HUES64 (cell line): ENCODE measurements around the gene PLB1.

Experiments
- H3K27ac ChIP-seq: 2 replicates; pipeline ENCODE4 v1.7.0; 2013; ENCODE audit warnings: low read depth, low read length, inconsistent platforms
- H3K27me3 ChIP-seq: 2 replicates; pipeline ENCODE4 v1.6.1; 2013; ENCODE audit warnings: mild to moderate bottlenecking, low read length; ENCODE audit not compliant: insufficient read depth
- H3K36me3 ChIP-seq: 2 replicates; pipeline ENCODE4 v1.6.1; 2013; ENCODE audit warnings: mild to moderate bottlenecking, low read length; ENCODE audit not compliant: insufficient read depth
- H3K4me1 ChIP-seq: 2 replicates; pipeline ENCODE4 v1.6.1; 2013; ENCODE audit warnings: mild to moderate bottlenecking, low read length, moderate library complexity; ENCODE audit not compliant: insufficient read depth
- H3K4me3 ChIP-seq: 2 replicates; pipeline ENCODE4 v1.5.1; 2013; ENCODE audit warnings: mild to moderate bottlenecking, low read length, moderate library complexity
- H3K9ac ChIP-seq: 2 replicates; pipeline ENCODE4 v1.6.1; 2013; ENCODE audit warnings: mild to moderate bottlenecking, low read depth, low read length
- H3K9me3 ChIP-seq: 2 replicates; pipeline ENCODE4 v1.6.1; 2013; ENCODE audit warnings: low read depth, low read length; ENCODE audit not compliant: insufficient read depth
- WGBS: fragments of 150-250, 120-280 bp; methylation state at CpG from one replicate; pipeline ENCODE4 v1.1.7; 2013; ENCODE audit warnings: missing lambda C conversion rate; 5-methylcytosine and 5-hydroxymethylcytosine counted together

The PLB1 gene

DNA sequence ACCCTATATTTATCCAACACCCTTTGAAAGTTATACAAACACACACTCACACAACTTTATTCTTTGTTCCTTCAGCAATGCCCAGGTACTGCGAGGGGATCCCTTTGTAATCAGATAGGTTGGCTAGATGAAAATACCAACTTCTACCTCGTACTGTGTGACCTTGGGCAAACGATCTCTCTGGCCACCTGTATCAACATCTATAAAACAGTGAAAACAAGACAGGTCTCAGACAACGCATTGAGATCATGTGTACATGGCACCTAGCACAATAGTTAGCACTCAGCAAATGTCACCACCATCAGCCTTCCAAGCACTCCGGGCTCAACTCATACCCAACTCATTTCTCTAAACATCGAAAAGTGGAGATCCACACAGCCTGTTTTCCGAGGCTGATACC lies 137.3 kb downstream of the PLB1 start:
- H3K9me3 ChIP-seq, result no peaks in the 10 kb centered on the region
- WGBS, result 92% methylated on average over 7 of the region's 7 CpGs
- H3K4me3 ChIP-seq, result no peak overlapping the region
- H3K27ac ChIP-seq, result no peak overlapping the region
- H3K36me3 ChIP-seq, result no peaks in the 10 kb centered on the region
- no peak overlapping the region for H3K9ac ChIP-seq
- no peaks in the 10 kb centered on the region for H3K27me3 ChIP-seq
- no peaks in the 10 kb centered on the region for H3K4me1 ChIP-seq

DNA sequence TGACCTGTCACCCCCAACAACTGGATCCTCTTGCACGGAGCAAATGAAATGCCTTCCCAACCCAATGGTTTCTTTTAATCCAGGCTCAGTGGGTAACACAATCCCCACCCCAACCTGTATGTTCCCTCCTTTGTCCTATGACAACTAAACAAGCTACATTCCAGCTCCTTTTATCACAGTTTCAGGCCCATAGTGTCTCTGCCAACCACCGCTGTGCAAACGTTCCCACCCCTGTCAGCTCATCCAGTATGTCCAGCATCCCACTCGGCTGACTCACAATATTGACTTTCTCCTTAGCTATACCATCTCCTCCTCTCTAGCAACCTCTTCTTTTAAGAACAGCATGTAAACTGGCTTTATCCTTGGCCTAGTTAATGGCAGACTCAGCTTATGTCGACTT lies 137.9 kb downstream of the PLB1 start:
- Histone ChIP-seq H3K4me1 (no peaks in the 10 kb centered on the region), H3K9ac (no peak overlapping the region), H3K36me3 (no peaks in the 10 kb centered on the region), H3K27me3 (no peaks in the 10 kb centered on the region), H3K9me3 (no peaks in the 10 kb centered on the region), H3K27ac (no peak overlapping the region), H3K4me3 (no peak overlapping the region)
- 82% methylated on average over 5 of the region's 5 CpGs for WGBS

GRCh38 chr2:28635191-28635611 lies 139.3 kb downstream of the PLB1 start:
- 93% methylated on average over 2 of the region's 2 CpGs for WGBS

GRCh38 chr2:28636491-28636890 lies 140.6 kb downstream of the PLB1 start:
- no peaks in the 10 kb centered on the region for H3K27me3 ChIP-seq
- H3K4me3 ChIP-seq, result no peak overlapping the region
- 89% methylated on average over 1 of the region's 2 CpGs for WGBS
- no peaks in the 10 kb centered on the region for H3K36me3 ChIP-seq
- no peak overlapping the region for H3K27ac ChIP-seq
- H3K9me3 ChIP-seq, result no peaks in the 10 kb centered on the region
- no peaks in the 10 kb centered on the region for H3K4me1 ChIP-seq
- H3K9ac ChIP-seq, result no peak overlapping the region

More at GRCh38 chr2:28635191-28635611, 139.3 kb downstream of the PLB1 start:
- H3K9me3 ChIP-seq, result no peaks in the 10 kb centered on the region
- H3K27ac ChIP-seq, result no peak overlapping the region
- no peak overlapping the region for H3K4me3 ChIP-seq
- no peak overlapping the region for H3K9ac ChIP-seq
- no peaks in the 10 kb centered on the region for H3K27me3 ChIP-seq
- H3K4me1 ChIP-seq, result no peaks in the 10 kb centered on the region
- H3K36me3 ChIP-seq, result no peaks in the 10 kb centered on the region

DNA sequence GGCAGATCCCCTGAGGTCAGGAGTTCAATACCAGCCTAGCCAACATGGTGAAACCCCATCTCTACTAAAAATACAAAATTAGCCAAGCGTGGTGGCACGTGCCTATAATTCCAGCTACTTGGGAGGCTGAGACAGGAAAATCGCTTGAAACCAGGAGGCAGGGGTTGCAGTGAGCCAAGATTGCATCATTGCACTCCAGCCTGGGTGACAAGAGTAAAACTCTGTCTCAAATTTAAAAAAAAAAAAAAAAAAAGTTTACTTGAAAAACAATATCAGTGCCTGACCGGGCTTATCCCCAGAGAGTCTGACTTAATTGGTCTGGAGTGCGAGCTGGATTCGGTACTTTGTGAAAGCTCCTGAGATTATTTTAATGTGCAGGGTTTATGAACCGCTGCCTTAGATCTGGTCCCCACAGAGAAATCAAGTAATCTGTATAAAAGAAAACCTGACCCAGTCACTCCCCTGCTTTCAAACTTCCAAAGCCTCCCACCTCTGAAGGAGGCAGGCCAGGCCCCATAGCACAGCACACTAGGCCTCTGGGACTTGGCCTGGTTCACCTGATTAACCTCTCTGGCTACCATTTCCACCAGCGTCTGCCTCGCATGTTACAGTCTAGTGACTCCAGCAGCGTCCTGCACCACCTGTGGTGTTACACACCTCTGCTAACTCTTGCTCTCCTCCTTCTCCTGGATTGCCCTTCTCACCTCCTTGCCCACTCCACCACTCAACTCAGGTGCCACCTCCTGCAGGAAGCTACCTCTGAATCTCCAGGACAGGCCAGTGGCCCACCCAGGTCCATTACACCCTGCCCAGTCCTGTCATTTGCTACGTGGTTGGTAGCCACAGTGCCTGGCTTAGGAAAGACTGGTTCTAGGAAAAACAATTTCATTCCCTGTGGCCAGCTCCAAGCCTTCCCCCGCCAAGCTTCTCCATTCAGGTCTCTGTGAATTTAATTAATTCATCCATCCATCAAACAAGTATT lies 141.5 kb downstream of the PLB1 start:
- WGBS, result 93% methylated on average over 12 of the region's 12 CpGs

DNA sequence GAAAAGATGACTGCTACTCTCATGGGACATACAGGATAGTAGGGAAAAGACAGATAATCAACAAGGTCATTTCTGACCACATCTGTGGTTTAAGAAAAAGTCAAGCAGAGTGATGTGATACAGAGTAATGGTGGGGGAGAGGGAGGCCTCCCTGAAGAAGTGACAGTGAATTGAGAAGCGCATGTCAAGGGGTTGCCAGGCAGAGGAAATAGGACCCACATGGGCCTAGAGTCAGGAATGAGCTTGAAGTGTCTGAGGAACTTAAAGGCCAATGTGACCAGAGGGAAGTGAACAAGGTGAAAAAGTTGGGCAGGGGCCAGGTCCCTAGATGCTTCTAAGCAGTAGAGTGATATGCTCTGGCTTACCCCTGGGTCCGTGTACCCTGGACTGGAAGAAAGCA lies 142.2 kb downstream of the PLB1 start:
- Histone ChIP-seq H3K4me1 (no peaks in the 10 kb centered on the region), H3K9ac (no peak overlapping the region), H3K9me3 (no peaks in the 10 kb centered on the region), H3K4me3 (no peak overlapping the region), H3K36me3 (no peaks in the 10 kb centered on the region), H3K27ac (no peak overlapping the region), H3K27me3 (no peaks in the 10 kb centered on the region)
- 77% methylated on average over 2 of the region's 2 CpGs for WGBS

More for the DNA sequence above, 141.5 kb downstream of the PLB1 start:
- H3K27me3 ChIP-seq, result no peaks in the 10 kb centered on the region
- no peak overlapping the region for H3K4me3 ChIP-seq
- no peak overlapping the region for H3K9ac ChIP-seq
- no peak overlapping the region for H3K27ac ChIP-seq
- no peaks in the 10 kb centered on the region for H3K4me1 ChIP-seq
- H3K9me3 ChIP-seq, result no peaks in the 10 kb centered on the region
- no peaks in the 10 kb centered on the region for H3K36me3 ChIP-seq

DNA sequence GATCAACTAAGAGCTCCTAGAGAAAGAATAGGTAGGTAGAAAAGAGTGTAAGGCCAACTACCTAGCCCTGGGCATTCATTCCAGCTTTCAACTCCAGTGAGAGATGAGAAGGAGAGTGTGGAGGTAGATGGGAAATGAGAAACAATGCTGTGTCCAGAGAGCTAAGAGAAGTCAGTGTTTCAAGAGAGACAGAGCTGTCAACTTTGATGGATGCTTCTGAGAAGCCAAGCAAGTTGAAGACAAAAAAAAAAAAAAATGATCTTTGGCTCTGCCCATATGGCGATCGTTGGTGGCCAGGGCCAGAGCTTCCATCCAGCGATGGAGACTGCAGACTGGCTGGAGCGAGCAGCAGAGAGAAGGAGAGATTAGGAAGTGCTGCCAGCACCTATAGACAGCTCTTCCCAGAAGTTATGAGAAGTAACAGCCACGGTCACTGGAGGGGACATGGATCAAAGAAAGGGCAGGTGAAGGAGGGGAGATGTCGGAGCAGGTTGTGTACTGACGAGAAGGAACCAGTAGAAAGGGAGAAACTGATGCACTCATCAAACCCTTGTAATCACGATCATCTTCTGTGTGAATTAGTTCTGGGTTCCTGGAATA lies 143.3 kb downstream of the PLB1 start:
- 96% methylated on average over 8 of the region's 8 CpGs for whole genome bisulfite sequencing
- H3K27me3 ChIP-seq, result no peaks in the 10 kb centered on the region
- H3K9ac ChIP-seq, result no peak overlapping the region
- no peaks in the 10 kb centered on the region for H3K9me3 ChIP-seq
- no peak overlapping the region for H3K4me3 ChIP-seq
- 0 out of 2 replicates have a peak, but pooled peaks cover 4% of the 10 kb centered on the region for H3K4me1 ChIP-seq
- no peaks in the 10 kb centered on the region for H3K36me3 ChIP-seq
- no peak overlapping the region for H3K27ac ChIP-seq

GRCh38 chr2:28639836-28640235 lies 144.0 kb downstream of the PLB1 start:
- no peaks in the 10 kb centered on the region for H3K27me3 ChIP-seq
- no peak overlapping the region for H3K4me3 ChIP-seq
- H3K9me3 ChIP-seq, result no peaks in the 10 kb centered on the region
- WGBS, result 72% methylated on average over 4 of the region's 4 CpGs
- no peaks in the 10 kb centered on the region for H3K36me3 ChIP-seq
- no peak overlapping the region for H3K27ac ChIP-seq
- H3K4me1 ChIP-seq, result peaks cover 10% of the 10 kb centered on the region; the same call in 1 of the 2 replicates
- no peak overlapping the region for H3K9ac ChIP-seq

- 90% methylated on average over 14 of the region's 14 CpGs for WGBS
- Histone ChIP-seq H3K27ac (no peak overlapping the region), H3K4me3 (no peak overlapping the region), H3K4me1 (peaks cover 10% of the 10 kb centered on the region; the same call in 1 of the 2 replicates), H3K9ac (no peak overlapping the region), H3K27me3 (no peaks in the 10 kb centered on the region), H3K9me3 (no peaks in the 10 kb centered on the region), H3K36me3 (no peaks in the 10 kb centered on the region)
Observed at GRCh38 chr2:28640260-28640907, 144.5 kb downstream of the PLB1 start.

DNA sequence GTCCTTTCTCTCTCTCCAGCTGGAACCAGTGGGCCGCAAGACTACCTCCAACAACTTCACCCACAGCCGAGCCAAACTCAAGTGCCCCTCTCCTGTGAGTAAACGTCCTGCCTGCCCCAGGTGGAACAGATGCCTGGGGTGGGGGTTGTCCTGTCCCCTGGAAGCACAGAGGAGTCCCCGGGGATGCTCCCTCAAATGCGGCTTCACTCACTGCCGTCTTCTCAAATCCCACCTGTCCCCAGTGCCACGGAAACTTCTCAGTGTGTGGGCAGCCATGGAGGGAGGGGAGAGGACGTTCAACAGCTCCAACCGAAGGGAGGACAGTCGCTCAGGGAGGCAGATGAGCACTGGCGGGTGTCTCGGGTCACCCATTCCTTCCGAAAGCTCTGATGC lies 145.0 kb downstream of the PLB1 start:
- Histone ChIP-seq H3K9ac (no peak overlapping the region), H3K9me3 (no peaks in the 10 kb centered on the region), H3K4me3 (no peak overlapping the region), H3K4me1 (peaks cover 10% of the 10 kb centered on the region; the same call in 1 of the 2 replicates), H3K36me3 (no peaks in the 10 kb centered on the region), H3K27me3 (no peaks in the 10 kb centered on the region), H3K27ac (no peak overlapping the region)
- 87% methylated on average over 13 of the region's 13 CpGs for WGBS

- Histone ChIP-seq H3K27ac (no peak overlapping the region), H3K4me1 (peaks cover 10% of the 10 kb centered on the region; the same call in 1 of the 2 replicates), H3K36me3 (no peaks in the 10 kb centered on the region), H3K9me3 (no peaks in the 10 kb centered on the region), H3K4me3 (no peak overlapping the region), H3K9ac (no peak overlapping the region), H3K27me3 (no peaks in the 10 kb centered on the region)
- WGBS, result 96% methylated on average over 13 of the region's 13 CpGs
Observed at GRCh38 chr2:28642796-28643195, 146.9 kb downstream of the PLB1 start.
